ENCODE data around the gene PEX6. TPM values are rescaled to one million over a fixed set of nuclear protein-coding genes. Genes with fewer than 3 reads are reported as not detected.

PEX6 gene
- total and polyA plus RNA-seq, 2 donors (not counting 3 experiments of a cell fraction or from before 2014, with no cell fraction given), result 9.9 to 11.2 TPM

DNA sequence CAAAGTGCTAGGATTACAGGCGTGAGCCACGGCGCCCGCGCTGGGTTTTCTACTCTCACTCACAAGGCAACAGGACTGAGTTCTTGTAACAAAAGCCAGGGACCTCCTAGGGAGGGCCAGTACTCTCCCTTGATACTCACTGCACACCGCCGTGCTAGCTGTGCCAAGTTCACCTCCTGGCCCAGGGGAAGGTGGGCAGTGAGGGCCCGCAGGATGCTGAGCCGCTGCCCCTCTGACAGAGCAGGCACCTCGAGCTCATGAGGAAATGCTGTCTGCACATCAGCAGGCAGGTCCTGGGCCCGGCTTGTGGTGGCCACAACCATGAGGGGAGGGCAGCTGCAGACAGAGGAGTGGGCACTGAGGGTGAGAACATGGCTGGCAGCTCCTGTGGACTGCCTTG lies 11.8 kb downstream of the PEX6 start:
- TF ChIP-seq GATA2 (IDR thresholded peaks at IDR 0.05; ENCODE audit: insufficient read depth, insufficient read length, low read depth, low read length) (no peak), MYC (IDR thresholded peaks at IDR 0.05; ENCODE audit: low read depth, low read length) (no peak), EZH2 (IDR thresholded peaks at IDR 0.05; ENCODE audit: borderline replicate concordance, low read depth, low read length, severe bottlenecking) (no peak), POLR2AphosphoS5 (IDR thresholded peaks at IDR 0.05; ENCODE audit: insufficient read depth, low read depth, low read length) (no peak), POLR2A (IDR thresholded peaks at IDR 0.05; ENCODE audit: low read depth, low read length) (no peak), FOS (IDR thresholded peaks at IDR 0.05; ENCODE audit: borderline replicate concordance, insufficient read depth, low read length) (no peak), JUN (IDR thresholded peaks at IDR 0.05; ENCODE audit: borderline replicate concordance, insufficient read depth, insufficient read length, low read depth) (no peak)
- TF ChIP-seq, protein P1, sequence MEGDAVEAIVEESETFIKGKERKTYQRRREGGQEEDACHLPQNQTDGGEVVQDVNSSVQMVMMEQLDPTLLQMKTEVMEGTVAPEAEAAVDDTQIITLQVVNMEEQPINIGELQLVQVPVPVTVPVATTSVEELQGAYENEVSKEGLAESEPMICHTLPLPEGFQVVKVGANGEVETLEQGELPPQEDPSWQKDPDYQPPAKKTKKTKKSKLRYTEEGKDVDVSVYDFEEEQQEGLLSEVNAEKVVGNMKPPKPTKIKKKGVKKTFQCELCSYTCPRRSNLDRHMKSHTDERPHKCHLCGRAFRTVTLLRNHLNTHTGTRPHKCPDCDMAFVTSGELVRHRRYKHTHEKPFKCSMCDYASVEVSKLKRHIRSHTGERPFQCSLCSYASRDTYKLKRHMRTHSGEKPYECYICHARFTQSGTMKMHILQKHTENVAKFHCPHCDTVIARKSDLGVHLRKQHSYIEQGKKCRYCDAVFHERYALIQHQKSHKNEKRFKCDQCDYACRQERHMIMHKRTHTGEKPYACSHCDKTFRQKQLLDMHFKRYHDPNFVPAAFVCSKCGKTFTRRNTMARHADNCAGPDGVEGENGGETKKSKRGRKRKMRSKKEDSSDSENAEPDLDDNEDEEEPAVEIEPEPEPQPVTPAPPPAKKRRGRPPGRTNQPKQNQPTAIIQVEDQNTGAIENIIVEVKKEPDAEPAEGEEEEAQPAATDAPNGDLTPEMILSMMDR (IDR thresholded peaks at IDR 0.05; ENCODE audit: extremely low read depth in 1 of 2, insufficient read depth in 1 of 2, low read depth in 1 of 2, low read length in 2 of 2), result no peak
- TF ChIP-seq, protein P2, sequence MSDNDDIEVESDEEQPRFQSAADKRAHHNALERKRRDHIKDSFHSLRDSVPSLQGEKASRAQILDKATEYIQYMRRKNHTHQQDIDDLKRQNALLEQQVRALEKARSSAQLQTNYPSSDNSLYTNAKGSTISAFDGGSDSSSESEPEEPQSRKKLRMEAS (IDR thresholded peaks at IDR 0.05; ENCODE audit: insufficient read depth, insufficient read length), result no peak
- dilution Hi-C loops (cut with MboI; ENCODE audit: extremely low pct_ligation_motif_present, low sequenced_read_pairs) (no loop called here), intact Hi-C loops (cut with micrococcal nuclease) (no loop called here)
- Histone ChIP-seq H3K4me2 (ENCODE audit: insufficient read depth, low read length) (no peak overlapping the region), H3K9ac (replicated peaks; ENCODE audit: extremely low read depth, insufficient read depth, low read length) (no peak overlapping the region), H4K20me1 (replicated peaks; ENCODE audit: control insufficient read depth, extremely low read depth, insufficient read depth, low read length) (no peaks in the 10 kb centered on the region), H2AFZ (ENCODE audit: low read depth, low read length) (no peak overlapping the region), H3K9me1 (replicated peaks; ENCODE audit: control insufficient read depth, extremely low read depth, insufficient read depth, low read length) (no peaks in the 10 kb centered on the region), H3K4me3 (replicated peaks in 1 of 3; ENCODE audit: insufficient read depth in 1 of 3, low read depth in 1 of 3, low read length in 3 of 3) (no peak overlapping the region), H3K4me1 (ENCODE audit: control insufficient read depth, extremely low read depth, insufficient read depth, low read length) (peaks cover 5% of the 10 kb centered on the region), H3K27ac (ENCODE audit: insufficient read depth, low read depth, low read length) (no peak overlapping the region), H3K79me2 (ENCODE audit: control insufficient read depth, insufficient read depth, low read length) (no peaks in the 10 kb centered on the region), H3K27me3 (ENCODE audit: control insufficient read depth in 2 of 2, insufficient read depth in 2 of 2, low read length in 2 of 2) (no peaks in the 10 kb centered on the region), H3K36me3 (ENCODE audit: control insufficient read depth in 2 of 2, extremely low read depth in 1 of 2, insufficient read depth in 2 of 2, low read length in 2 of 2) (peaks cover 0 to 18% of the 10 kb centered on the region in 2 experiments), H3K9me3 (replicated peaks; ENCODE audit: control insufficient read depth, insufficient read depth, low read length) (no peaks in the 10 kb centered on the region)
- ChIA-PET POLR2A (no interaction called here), CTCF (no interaction called here)
- no TSS peak for BruUV-seq (replicated peaks)
- FAIRE-seq, result no peak
- DNase-seq (ENCODE audit: low read depth, low spot score), result no peak

Measured in endothelial cell of umbilical vein (primary cell).